Endothelial cell of coronary artery (primary cell): Measurements from ENCODE around the gene TLR5. TPM values are rescaled to one million over a fixed set of nuclear protein-coding genes. Genes with fewer than 3 reads are reported as not detected.

Experiments used
- total RNA-seq: library from RNA; depleted of rRNA; stranded (reverse); fragments of >200 nt; gene quantifications from 2 replicates; pipeline ENCODE4 v1.2.3, GENCODE V29; 2014

Gene TLR5, protein sequence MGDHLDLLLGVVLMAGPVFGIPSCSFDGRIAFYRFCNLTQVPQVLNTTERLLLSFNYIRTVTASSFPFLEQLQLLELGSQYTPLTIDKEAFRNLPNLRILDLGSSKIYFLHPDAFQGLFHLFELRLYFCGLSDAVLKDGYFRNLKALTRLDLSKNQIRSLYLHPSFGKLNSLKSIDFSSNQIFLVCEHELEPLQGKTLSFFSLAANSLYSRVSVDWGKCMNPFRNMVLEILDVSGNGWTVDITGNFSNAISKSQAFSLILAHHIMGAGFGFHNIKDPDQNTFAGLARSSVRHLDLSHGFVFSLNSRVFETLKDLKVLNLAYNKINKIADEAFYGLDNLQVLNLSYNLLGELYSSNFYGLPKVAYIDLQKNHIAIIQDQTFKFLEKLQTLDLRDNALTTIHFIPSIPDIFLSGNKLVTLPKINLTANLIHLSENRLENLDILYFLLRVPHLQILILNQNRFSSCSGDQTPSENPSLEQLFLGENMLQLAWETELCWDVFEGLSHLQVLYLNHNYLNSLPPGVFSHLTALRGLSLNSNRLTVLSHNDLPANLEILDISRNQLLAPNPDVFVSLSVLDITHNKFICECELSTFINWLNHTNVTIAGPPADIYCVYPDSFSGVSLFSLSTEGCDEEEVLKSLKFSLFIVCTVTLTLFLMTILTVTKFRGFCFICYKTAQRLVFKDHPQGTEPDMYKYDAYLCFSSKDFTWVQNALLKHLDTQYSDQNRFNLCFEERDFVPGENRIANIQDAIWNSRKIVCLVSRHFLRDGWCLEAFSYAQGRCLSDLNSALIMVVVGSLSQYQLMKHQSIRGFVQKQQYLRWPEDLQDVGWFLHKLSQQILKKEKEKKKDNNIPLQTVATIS
- 0.09 TPM in 2 replicates for total RNA-seq

DNA sequence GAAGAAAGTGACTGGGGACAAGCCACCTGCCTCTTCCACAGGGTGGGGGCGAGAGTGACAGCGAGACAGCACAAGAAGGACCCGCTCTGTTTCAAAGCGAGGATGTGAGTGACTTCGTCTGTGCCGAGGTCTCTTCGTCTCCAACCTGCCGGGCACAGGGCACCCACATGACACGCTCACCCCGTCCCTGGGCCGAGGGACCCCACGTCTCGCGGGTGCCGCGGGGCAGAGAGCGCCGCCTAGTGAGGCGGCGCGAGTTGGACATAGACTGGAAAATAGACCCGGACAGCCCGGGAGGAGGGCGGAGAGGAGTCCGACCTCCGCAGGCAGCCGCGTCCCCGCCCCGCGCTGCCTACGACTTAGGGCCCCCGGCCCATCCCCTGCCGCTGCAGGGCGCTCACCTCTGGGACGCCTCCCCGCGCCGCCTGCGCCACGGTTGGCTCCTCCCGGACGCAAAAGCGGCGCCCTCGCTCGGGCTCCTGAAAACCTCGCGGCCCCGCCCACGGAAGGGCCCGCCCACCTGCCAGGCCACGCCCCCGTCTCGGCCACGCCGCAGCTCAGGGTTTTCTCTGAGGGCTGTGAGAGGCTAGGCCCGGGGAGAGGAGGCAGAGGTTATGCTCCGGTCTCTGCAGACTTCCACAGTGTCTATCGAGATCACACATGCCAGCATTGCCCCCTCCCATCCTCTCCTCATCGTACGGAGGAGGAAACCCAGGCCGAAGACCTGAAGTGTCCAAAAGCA is at the start of gene TLR5:
Gene TLR5 (minus strand): TSS at position 454 of the 742 bp plus-strand sequence. CDS start 30,217 bp downstream, outside the sequence.

Other genes with a start within 250 kb of the TLR5 start
- gene SUSD4, start 220.9 kb upstream of the TLR5 start, total RNA-seq = under 0.01 TPM in 1 of 2 replicates, not detected in the other